Sigmoid colon (tissue), 4 donors: Measurements from ENCODE around the gene ATP1A1.

Source experiments
- CTCF ChIP-seq, 4 experiments: fragments of 450-650 bp in 3 of 4; fragments of 200-600 bp in 1 of 4; IDR thresholded peaks; one replicate each; pipeline ENCODE4 v1.5.1; 2016 to 2019; ENCODE audit warnings: antibody characterized with exemption in 4 of 4, mild to moderate bottlenecking in 3 of 4, moderate library complexity in 2 of 4
- EP300 ChIP-seq, 4 donors: sonication (generic); formaldehyde crosslinking; IDR thresholded peaks; one replicate each; pipeline ENCODE4 v1.6.1; 2017; ENCODE audit warnings: antibody characterized with exemption in 4 of 4
- POLR2A ChIP-seq, 2 donors: fragments of 450-650 bp; IDR thresholded peaks; one replicate each; pipeline ENCODE4 v1.6.1; 2016; ENCODE audit warnings: antibody characterized with exemption in 2 of 2, mild to moderate bottlenecking in 2 of 2, moderate library complexity in 2 of 2
- POLR2AphosphoS5 ChIP-seq, 4 donors: sonication (generic); formaldehyde crosslinking; IDR thresholded peaks; one replicate each; pipeline ENCODE4 v1.6.1; 2017; ENCODE audit warnings: antibody characterized with exemption in 4 of 4

GRCh38 chr1:116401646-116402176, 28.7 kb downstream of the ATP1A1 start:
- no peak for TF ChIP-seq CTCF (IDR thresholded peaks at IDR 0.05)
- TF ChIP-seq EP300 (IDR thresholded peaks at IDR 0.05), result no peak
- TF ChIP-seq POLR2AphosphoS5 (IDR thresholded peaks at IDR 0.05), result no peak
- TF ChIP-seq POLR2A (IDR thresholded peaks at IDR 0.05), result no peak
